NCI-H82 (cell line): ENCODE results near the gene ZNF554.

Experiments used
- DNase-seq: peaks from one replicate; lab custom pipeline; 2025; lab: John Stamatoyannopoulos, UW

Gene ZNF554

DNA sequence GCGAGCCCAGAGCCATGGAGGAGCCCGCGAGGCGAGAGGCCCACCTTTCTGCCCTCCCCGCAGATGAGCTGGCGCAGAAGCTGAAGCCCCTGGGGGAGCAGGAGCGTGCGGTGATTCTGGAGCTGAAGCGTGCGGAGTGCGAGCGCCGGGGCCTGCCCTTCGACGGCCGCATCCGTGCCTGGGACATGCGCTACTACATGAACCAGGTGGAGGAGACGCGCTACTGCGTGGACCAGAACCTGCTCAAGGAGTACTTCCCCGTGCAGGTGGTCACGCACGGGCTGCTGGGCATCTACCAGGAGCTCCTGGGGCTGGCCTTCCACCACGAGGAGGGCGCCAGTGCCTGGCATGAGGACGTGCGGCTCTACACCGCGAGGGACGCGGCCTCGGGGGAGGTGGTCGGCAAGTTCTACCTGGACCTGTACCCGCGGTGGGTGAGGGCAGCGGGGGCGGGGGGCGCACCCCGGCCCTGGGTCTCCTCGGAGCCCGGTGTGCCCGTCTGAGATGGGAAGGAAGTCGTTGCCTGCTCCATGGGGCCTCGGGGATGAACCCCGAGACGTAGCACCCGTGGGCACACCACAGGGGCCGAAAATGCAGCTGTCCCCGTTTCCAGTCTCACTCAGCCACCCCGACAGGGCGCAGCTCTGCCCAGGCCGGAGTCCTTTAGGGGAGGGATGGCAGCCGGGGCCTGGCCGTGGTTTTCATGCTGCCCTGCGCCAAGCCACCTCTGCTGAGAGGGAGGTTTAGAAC is 12.1 kb upstream of the ZNF554 start:
- DNase-seq: no peak

DNA sequence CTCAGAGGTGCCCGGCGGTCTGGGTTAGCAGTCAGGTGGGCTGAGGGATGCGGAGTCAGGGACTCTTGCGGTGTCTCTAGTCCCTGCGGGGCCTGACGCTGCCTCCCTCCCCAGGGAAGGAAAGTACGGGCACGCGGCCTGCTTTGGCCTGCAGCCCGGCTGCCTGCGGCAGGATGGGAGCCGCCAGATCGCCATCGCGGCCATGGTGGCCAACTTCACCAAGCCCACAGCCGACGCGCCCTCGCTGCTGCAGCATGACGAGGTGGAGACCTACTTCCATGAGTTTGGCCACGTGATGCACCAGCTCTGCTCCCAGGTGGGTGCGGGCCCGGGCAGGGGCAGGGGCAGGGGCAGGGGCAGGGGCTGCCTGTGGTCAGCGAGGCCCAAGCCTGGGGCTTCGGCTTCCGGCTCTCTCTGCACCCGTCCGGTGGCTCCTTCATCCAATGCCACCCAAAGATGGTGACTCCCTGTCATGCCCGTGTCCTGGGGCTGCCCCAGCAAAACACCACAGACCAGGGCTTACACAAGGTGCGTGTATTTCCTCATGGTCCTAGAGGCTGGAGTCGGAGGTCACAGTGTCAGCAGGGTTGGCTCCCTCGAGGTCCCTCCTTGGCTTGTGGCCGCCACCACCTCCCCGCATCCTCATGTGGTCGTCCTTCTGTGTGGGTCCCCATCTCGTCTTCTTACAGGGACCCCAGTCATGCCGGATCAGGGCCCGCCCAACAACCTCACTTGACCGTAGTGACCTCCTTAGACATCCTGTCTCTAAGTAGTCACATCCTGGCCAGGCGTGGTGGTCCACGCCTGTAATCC is 11.3 kb upstream of the ZNF554 start:
- DNase-seq: no peak

DNA sequence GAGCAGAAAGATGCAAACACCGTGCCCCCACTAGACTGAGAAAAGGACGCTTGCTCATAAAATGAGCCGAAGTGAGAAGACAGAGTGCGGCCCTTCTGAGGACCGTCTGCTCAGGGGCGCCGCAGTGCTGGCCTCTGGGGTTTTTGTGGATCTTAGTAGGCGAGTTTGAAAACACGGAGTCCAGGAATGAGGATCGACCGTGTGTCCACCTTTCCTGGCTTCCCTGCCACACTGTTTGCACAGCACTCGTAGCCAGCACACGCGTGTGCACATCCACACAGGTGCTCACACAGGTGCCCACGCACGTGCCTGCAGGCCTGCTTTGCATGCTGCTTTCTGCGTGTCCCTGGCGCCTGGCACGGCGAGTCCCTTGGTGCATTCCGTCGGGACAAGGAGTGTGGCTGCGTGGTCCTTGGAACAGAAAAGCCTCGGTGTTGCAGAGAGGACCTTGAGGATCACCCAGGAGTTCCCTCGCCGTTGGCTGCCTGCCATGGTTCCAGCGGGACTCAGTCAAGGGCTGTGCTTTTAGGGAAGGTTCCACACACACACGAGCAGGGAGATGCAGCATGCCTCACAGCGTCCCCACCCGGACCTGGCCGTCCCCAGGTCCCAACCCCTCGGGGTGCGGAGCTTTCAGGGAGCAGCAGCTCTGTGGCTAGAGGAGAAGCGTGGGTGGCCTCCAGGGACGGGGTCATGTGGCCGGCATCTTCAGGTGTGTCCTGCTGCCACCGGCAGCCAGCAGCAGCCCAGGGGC is 10.1 kb upstream of the ZNF554 start:
- DNase-seq: no peak

DNA sequence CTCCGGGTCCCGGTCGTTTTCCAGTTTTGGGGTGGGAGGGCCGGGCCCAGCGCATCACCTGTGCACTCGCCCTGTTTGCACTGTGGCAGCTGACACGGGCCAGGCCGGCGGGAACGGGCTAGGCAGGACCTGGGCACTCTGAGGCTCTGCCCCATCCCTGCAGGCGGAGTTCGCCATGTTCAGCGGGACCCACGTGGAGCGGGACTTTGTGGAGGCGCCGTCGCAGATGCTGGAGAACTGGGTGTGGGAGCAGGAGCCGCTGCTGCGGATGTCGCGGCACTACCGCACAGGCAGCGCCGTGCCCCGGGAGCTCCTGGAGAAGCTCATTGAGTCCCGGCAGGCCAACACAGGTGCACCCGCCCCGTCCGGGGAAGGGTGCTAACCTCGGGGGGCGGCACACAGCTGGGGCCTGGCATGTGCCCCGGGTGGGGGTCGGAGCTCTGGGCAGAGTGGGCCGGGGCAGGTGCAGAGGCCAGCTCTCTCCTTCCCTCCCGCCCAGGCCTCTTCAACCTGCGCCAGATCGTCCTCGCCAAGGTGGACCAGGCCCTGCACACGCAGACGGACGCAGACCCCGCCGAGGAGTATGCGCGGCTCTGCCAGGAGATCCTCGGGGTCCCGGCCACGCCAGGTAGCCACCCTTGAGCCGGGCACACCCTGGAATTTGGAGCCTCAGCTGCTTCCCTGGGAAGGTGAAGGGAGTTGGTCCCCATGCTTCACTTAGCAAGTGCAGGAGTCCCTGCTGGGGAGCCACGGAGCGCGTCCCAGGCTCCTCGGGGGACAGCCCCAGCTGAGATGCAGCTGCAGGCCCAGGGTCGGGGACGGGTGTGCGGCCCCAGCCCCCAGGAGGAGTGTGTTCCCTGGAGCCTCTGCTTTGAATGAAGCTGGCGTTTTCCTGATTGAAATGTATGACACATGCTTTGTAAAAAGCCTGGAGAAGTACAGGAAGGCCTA is 9.3 kb upstream of the ZNF554 start:
- DNase-seq: no peak

DNA sequence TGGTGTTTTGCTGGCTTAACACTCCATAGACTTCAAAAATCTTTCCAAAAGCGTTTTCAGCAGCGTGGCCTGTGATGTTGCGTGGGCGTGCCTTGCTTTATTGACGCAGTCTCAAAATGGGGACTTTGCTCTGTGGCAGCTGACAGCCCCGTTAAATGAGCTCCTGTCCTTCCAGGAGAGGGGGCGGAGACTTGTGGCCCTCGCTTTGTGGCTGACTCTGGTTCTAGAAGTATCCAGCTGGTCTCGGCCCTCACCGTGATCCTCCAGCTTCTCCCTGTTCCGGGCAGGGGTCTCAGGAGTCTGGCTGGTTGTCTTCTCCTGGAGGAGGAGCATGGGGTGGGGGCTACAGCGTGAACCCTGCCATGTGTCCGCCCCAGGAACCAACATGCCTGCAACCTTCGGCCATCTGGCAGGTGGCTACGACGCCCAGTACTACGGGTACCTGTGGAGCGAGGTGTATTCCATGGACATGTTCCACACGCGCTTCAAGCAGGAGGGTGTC is 8.4 kb upstream of the ZNF554 start:
- DNase-seq: no peak

DNA sequence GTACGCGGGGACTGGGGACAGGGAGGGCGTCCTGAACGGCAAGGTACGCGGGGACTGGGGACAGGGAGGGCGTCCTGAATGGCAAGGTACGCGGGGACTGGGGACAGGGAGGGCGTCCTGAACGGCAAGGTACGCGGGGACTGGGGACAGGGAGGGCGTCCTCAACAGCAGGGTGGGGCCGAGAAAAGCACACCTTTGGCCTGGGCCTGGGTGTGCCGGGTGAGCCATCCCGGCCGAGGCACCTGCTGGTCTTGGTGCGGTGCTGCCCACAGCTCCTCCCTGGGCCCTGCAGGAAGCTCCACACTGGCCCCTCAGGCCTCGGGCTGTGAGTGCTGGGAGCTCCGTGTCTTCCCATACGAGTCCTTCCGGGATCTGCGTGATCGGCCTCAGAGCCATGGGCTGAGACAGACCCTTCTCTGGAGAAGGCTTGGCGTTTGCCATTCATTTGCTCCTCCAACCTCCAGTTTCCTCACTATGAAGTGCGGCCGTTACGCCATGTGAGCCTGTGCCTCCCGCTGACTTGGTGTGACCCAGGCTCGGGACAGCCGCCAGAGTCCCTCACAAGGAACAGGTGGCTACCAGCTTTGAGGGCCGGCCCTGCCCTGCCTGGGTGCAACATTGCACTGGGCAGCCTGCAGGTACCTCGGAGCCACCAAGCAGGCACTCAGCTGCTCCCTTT is 7.8 kb upstream of the ZNF554 start:
- DNase-seq: no peak

DNA sequence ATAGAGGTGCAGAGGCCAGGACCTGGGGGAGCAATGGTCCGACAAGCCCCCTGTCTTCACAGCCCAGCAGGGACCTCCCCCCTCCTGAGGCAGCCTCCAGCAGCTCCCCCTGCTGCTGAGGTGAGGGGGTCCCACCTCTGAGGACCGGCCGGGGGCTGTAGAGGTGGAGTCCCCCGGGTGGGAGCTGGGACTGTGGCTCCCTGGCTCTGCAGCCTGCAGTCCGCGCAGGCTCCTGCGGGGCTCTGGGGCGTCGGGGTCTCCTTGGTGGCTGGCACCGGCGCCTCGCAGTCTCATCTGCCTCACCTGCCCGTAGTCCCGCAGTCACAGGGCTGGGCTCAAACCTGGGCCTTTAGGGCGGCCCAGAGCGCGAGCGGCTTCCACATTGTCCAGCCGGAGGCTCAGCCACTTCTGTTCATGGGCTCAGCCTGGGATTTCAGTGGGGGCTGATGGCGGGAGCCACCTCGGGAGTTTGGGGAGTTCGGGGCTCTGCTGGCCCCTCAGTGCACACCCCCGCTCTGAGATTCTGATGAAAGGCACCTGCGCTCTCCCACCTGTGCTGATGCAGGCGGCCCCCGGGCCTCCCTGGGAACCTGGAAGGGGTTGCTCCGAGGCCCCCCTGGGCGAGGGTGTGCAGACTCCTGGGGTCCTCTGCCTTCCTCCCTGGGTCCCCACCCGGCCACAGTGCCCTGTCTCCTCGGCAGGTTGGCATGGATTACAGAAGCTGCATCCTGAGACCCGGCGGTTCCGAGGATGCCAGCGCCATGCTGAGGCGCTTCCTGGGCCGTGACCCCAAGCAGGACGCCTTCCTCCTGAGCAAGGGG is 7.0 kb upstream of the ZNF554 start:
- DNase-seq: no peak

DNA sequence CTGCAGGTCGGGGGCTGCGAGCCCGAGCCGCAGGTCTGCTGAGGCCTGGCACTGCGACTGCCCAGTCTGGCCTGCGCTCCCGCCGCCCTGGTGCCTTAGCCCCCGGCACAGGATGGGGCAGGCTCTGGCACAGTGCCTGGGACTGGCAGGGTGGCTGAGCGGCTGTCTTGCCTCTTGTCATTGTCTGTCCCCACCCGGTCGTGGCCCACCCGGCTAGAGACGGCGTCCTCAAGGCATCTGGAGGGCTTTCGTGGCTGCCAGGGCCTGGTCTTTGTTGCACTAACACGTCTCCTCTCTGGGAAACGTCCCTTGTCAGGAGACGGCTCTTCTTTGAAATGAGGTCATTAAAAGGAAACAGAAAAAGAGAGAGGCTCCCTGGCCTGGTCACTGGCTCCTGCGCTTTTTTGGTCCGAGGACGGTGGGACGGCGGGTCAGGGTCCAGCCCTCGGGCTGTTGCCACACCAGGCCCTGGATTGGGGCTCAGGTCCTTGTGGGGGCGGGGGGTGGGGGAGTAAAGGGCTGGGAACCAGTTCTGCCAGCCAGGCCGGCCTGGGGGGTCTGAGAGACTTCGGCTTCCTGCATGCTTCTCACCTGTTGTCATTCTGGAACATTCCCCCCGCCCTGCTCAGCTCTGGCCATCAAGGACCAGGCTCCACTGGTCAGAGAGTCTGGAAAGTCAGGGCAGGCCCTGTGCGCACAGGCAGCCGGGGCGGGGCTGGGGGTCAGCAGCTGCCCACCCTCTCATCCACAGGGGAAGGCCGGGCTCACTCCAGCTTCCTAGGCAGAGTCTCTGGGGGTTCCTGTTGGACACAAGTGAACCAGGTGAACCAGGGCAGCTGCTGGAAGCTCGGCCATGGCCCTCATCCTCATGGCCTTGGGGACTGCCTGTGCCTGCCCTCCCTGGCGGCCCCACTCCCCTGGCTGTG is 6.2 kb upstream of the ZNF554 start:
- no peak for DNase-seq

DNA sequence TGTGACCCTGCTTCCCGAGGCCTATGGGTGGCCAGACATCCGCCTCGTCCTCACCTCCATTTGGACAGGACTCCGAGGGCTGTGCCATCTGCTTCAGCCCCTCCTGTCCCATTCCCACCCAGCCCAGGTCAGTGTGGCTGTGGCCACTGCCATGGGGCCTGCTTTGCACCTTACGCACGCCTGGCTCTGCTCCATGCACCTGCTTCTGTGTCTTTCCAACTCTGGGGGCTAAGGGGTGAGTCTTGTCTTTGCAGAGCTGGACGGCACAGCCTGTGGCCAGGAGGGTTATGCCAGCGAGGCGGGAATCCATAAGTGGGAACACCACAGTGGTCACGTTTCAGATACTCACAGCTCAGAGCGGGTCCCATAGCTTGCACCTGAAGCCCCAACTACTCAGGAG is 5.2 kb upstream of the ZNF554 start:
- DNase-seq: no peak

DNA sequence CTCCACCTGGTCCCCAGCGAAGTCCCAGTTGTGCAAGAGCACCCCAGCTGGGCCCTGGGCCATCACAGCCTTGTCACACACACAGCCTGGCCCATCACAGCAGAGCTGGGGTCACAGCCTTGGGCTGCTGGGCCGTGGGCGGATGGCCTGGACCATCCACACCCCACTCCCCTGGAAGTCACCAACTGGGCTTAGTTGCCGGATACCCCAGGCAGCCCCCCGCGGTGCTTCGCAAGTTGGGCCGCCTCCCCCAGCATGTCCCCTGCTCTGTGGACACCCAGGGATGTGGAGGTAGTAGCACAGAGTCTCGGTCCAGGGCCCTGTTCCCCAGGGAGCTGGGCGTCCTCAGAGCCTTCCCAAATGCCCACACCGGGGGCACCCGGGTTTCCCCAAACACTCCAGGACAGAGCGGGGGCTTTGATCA is 4.5 kb upstream of the ZNF554 start:
- no peak for DNase-seq

DNA sequence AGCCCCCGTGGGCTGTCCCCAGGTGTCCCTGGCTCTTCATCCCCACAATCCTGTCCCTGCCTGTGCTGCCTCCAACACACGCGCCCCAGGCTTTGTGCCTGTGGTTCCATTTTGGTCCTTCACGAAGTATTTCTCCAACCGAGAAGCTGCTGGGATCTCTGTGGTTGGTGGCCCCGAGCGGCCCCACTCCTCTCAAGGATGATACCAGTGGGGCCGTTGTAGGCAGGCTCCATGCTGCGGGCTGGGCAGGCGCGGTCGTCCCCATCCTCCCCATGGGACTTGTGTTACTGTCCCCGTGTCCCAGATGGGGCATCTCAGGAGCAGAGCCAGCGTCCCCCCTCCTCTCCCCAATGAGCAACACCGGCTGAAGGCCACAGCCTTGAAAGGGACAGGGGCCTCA is 3.7 kb upstream of the ZNF554 start:
- DNase-seq: no peak

DNA sequence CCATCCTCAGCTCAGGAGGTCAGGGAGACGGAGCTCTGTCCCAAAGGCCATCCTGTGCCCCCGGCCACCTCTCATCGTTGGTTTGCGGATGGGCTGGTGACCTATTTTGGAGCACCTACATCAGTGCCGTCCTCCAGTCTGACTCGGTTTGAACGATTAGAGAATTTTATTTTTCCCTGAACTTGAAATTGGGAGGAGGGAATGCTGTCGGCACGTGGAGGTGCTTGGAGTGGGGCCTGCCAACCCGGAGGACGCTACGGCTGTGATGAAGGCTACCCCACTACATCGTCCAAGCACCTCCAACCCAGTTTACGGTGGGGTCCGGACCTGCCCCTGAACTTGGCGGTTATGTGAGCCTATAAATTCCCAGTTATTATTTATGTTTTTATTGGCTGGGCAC is 3.0 kb upstream of the ZNF554 start:
- no peak for DNase-seq

DNA sequence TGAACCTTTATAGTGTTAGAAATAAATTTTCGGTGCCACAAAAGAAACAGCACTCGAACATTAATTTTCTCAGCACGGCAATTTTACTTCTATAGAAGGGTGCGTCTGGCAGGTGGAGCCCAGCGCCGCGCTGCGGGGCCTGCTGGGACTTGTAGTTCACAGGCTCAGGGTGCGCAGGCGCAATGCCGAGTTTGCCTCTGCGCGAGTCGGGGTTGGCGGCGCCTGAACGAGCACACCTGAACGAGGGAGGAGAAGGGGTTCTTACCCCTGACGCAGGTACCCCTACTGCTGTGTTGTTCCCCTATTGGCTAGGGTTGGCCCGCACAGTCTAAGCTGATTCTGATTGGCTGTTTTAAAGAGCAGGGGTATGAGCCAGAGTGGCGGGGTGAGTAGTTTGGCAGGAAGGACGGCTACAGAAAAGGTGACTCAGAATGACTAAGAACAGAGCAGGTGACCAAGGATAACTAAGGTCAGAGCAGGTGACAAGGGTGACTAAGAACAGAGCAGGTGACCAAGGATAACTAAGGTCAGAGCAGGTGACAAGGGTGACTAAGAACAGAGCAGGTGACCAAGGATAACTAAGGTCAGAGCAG is 2.3 kb upstream of the ZNF554 start:
- DNase-seq: peak; percentile 69

DNA sequence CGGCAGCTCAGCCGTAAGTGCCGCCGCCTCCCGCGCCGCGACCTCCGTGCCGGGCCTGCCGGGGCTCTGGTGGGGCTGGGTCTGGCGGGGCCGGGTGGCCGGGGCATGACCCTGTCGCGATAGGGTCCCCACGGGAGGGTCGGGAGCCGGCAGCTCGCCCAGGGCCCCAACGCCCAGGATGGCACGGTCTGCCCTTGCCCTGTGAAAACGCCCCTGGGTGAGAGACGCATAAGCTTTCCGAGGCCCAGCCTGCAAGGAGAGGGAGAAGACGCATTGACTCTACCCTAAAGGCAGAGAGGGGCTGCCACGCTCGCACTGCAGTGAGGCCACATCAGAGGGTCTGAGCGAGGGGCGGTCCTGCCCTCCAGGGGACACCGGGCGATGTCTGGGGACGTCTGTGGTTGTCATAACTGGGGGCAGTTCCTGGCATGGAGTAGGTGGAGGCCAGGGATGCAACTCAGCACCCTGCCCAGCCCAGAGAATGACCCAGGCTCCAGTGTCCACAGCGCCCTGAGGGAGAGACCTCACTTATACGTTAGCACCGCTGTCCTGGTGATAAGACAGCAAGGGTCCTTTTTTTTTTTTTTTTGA is 539 bp downstream of the ZNF554 start:
- DNase-seq: peak; percentile 26

DNA sequence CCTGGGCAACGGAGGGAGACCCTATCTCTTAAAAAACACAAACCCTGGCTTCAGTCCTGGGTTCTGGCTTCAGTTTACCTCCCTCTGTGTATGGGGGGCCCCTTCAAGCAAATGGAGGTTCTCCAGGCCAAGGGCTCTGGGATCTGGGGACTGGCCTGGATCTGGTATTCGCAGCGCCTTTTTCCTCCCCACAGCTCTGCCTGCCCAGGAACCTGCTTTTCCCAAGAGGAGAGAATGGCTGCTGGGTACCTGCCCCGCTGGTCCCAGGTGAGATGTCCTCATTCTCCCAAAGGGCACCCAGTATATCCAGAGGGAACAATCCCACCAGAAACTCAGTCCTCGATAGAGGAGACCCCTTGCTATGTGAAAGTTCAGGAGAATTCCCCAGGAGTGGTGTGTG is 3.2 kb downstream of the ZNF554 start:
- DNase-seq: no peak

DNA sequence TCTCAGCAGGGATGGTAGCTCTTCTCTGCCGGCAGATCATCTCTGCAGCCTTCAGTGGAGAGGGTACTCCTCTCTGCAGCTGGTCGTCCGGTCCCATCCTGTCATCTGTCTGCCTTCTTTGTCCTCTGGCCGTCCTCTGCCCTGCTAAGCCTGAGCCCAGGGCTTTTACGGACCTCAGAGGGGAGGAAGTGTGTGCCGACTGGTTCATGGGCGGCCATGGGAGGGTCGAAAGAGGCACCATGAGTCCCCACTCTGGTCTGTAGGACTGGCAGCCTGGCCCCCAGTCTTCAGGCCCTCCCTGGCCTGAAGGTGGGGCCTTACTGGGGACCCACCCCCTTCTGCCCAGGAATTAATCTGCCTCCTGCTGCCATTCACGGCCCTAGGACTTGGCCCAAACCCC is 4.0 kb downstream of the ZNF554 start:
- no peak for DNase-seq

DNA sequence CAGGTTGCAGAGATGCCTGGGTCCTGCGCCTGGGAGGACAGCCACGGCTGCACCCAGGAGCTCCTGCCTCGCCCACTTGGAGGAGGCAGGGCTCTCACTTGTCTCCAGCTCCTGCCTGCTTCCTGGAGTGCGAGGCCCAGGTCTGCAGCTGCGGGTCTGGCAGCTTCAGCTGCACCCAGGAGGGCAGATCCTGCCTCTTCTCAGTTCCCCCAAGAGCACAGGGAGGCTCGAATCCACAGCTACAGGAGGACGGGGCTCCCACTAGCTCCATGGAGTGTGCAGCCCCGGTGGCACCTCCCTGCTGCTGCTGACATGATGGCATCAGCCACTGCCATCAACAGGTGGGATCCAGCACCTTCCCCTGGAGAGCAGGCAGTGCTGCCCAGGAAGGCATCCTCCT is 4.5 kb downstream of the ZNF554 start:
- no peak for DNase-seq

DNA sequence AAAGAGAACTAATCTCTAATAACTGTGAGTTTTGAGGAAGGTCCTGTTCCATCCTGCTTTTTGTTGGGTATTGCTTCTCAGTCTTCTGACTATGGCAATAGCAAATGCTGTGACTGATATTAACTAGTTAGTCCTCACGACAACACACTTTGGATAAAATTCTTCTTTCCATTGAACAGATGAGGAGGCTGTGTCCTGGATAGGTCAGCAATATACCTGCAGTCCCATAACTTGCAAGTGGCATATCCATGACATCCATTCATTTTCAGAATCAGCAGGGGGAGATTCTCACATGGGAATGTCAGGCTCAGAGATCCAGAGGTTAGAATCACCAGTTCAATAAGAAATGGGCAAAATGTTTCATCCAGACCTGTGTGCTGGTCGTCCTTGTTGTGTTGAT is 7.4 kb downstream of the ZNF554 start:
- no peak for DNase-seq
